PC-3 (cell line): ENCODE results near the gene EEPD1. TPM values are rescaled to one million over a fixed set of nuclear protein-coding genes. Genes with fewer than 3 reads are reported as not detected.

Experiments used
- ATAC-seq: fragments of 200-7000 bp; cut with Tn5 transposase; 2 replicates; pipeline ENCODE4 v1.9.1; 2020; ENCODE audit warnings: mild to moderate bottlenecking, moderate library complexity
- BruUV-seq: library from RNA; stranded (reverse); fragments of 400-500 nt; replicated peaks from 2 replicates; lab custom pipeline; 2021; lab: Mats Ljungman, UMichigan
- CTCF ChIA-PET: fragments of 300-600 bp; sonication (Branson Sonifier 250); formaldehyde crosslinking; loops from one replicate; lab custom pipeline; 2022; ENCODE audit warnings: antibody characterized with exemption; lab: Charles Lee
- POLR2A ChIA-PET: fragments of 300-600 bp; sonication (Branson Sonifier 250); formaldehyde crosslinking; loops from one replicate; lab custom pipeline; 2022; ENCODE audit warnings: antibody characterized with exemption; ENCODE audit not compliant: unreplicated experiment; lab: Charles Lee
- DNase-seq: peaks from one replicate; pipeline ENCODE4 v3.0.0-alpha.2; 2015
- H2AFZ ChIP-seq: fragments of 300-600 bp; sonication (generic); 2 replicates; pipeline ENCODE4 v1.6.0; 2016; ENCODE audit warnings: antibody characterized with exemption, low read length
- H3F3A ChIP-seq: fragments of 300-600 bp; sonication (generic); one replicate; pipeline ENCODE4 v1.6.0; 2017; ENCODE audit warnings: antibody characterized with exemption, low read length, control low read depth, mild to moderate bottlenecking; ENCODE audit not compliant: unreplicated experiment
- H3K27ac ChIP-seq: fragments of 300-600 bp; sonication (generic); 2 replicates; pipeline ENCODE4 v1.5.1; 2016; ENCODE audit warnings: mild to moderate bottlenecking, low read length
- H3K27me3 ChIP-seq: fragments of 300-600 bp; sonication (generic); 2 replicates; pipeline ENCODE4 v1.6.1; 2016; ENCODE audit warnings: low read length, mixed read lengths
- H3K36me3 ChIP-seq: fragments of 300-600 bp; sonication (generic); 2 replicates; pipeline ENCODE4 v1.6.1; 2016; ENCODE audit warnings: low read depth, mixed run types, low read length, mixed read lengths
- H3K4me1 ChIP-seq: fragments of 300-600 bp; sonication (generic); 2 replicates; pipeline ENCODE4 v1.5.1; 2016; ENCODE audit warnings: low read length; ENCODE audit not compliant: insufficient read depth
- H3K4me2 ChIP-seq: fragments of 300-600 bp; sonication (generic); 2 replicates; pipeline ENCODE4 v1.6.0; 2016; ENCODE audit warnings: low read length
- H3K4me3 ChIP-seq: fragments of 300-600 bp; sonication (generic); 2 replicates; pipeline ENCODE4 v1.5.1; 2016; ENCODE audit warnings: mild to moderate bottlenecking, low read length, mixed read lengths
- H3K79me2 ChIP-seq: fragments of 300-600 bp; sonication (generic); 2 replicates; pipeline ENCODE4 v1.6.1; 2017; ENCODE audit warnings: low read length, mixed read lengths
- H3K9ac ChIP-seq: fragments of 300-600 bp; sonication (generic); 2 replicates; pipeline ENCODE4 v1.6.0; 2016; ENCODE audit warnings: mild to moderate bottlenecking, low read length
- H3K9me2 ChIP-seq: fragments of 300-600 bp; sonication (generic); replicated peaks from 2 replicates; pipeline ENCODE4 v1.6.1; 2016; ENCODE audit warnings: mixed run types, low read length, mixed read lengths
- H3K9me3 ChIP-seq: fragments of 300-600 bp; sonication (generic); 2 replicates; pipeline ENCODE4 v1.6.1; 2016; ENCODE audit warnings: low read length, mixed read lengths
- H4K20me1 ChIP-seq: fragments of 300-600 bp; sonication (generic); 2 replicates; pipeline ENCODE4 v1.6.1; 2016; ENCODE audit warnings: low read length, mixed read lengths
- EZH2 ChIP-seq: fragments of 300-600 bp; sonication (generic); IDR thresholded peaks from one replicate; pipeline ENCODE4 v1.6.1; 2017; ENCODE audit warnings: antibody characterized with exemption, mild to moderate bottlenecking, low read length; ENCODE audit not compliant: unreplicated experiment
- EZH2phosphoT487 ChIP-seq: fragments of 300-600 bp; sonication (generic); IDR thresholded peaks from 2 replicates; pipeline ENCODE4 v1.6.1; 2018; ENCODE audit warnings: mild to moderate bottlenecking, antibody characterized with exemption, low read length, borderline replicate concordance
- intact Hi-C: fragments of 100-400 bp; cut with micrococcal nuclease; formaldehyde crosslinking; loops from 2 replicates; pipeline ENCODE4 v1.9.0; 2023
- total RNA-seq: library from RNA; depleted of rRNA; stranded (reverse); fragments of >200 nt; gene quantifications from 2 replicates; pipeline ENCODE4 v1.2.3, GENCODE V29; 2014
- TF ChIP-seq, protein P1 (sequence below): fragments of 300-600 bp; sonication (generic); conservative IDR thresholded peaks from 2 replicates; pipeline ENCODE4 v1.5.1; 2017; ENCODE audit warnings: antibody characterized with exemption, low read depth, mild to moderate bottlenecking, low read length

Gene EEPD1
- total RNA-seq, 1 experiment from 2014 or later, result 28.3 TPM

DNA sequence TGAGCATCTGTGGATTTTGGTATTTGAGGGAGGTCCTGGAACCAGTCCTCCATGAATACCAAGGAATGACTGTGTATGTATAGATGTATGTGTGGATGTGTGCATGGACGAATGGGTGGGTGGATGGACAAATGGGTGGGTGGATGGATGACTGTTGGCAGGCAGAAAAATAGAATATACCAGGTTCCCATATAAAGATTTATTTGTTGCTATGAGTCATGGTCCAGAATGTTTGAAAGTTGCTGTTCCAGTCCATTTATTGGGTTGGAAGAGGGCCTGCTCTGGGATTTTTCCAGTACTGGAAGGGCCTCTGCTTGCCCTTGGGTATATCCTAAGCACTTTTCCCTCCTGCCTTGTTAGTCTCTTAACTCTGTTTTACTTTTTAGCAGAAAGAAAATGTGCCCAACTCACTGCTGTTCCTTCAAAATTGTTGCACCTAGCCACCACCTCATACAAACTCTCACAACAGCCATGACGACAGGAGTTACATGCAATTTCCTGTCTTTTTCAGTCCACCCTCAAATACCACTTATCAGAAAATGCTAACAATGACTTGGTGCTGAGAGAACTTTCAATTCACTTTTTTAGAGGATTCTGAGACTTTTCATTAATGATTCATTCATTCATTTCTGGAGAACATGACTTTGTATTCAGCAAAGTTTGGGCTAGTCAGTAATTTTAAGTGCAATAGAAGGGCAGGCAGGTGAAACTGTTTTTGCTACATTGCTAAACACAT lies 108.1 kb downstream of the EEPD1 start:
- peaks cover 4% of the 10 kb centered on the region for H3F3A ChIP-seq
- H2AFZ ChIP-seq, result no peak overlapping the region
- POLR2A ChIA-PET, result no interaction called here
- peaks cover 45% of the 10 kb centered on the region for H3K4me1 ChIP-seq
- TF ChIP-seq EZH2 (no peak), EZH2phosphoT487 (no peak)
- TF ChIP-seq, protein P1, sequence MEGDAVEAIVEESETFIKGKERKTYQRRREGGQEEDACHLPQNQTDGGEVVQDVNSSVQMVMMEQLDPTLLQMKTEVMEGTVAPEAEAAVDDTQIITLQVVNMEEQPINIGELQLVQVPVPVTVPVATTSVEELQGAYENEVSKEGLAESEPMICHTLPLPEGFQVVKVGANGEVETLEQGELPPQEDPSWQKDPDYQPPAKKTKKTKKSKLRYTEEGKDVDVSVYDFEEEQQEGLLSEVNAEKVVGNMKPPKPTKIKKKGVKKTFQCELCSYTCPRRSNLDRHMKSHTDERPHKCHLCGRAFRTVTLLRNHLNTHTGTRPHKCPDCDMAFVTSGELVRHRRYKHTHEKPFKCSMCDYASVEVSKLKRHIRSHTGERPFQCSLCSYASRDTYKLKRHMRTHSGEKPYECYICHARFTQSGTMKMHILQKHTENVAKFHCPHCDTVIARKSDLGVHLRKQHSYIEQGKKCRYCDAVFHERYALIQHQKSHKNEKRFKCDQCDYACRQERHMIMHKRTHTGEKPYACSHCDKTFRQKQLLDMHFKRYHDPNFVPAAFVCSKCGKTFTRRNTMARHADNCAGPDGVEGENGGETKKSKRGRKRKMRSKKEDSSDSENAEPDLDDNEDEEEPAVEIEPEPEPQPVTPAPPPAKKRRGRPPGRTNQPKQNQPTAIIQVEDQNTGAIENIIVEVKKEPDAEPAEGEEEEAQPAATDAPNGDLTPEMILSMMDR, result no peak
- no TSS peak for BruUV-seq
- H3K4me3 ChIP-seq, result peak overlapping the region; percentile 25; the same call in 1 of the 2 replicates
- DNase-seq (peak; percentile 82), ATAC-seq (peak; percentile 73)
- peak overlapping the region; percentile 62 for H3K4me2 ChIP-seq
- peak overlapping the region; percentile 39 for H3K9ac ChIP-seq
- CTCF ChIA-PET, result no interaction called here
- no peaks in the 10 kb centered on the region for H3K27me3 ChIP-seq
- H3K79me2 ChIP-seq, result peaks cover 41% of the 10 kb centered on the region
- no peaks in the 10 kb centered on the region for H4K20me1 ChIP-seq
- no peaks in the 10 kb centered on the region for H3K36me3 ChIP-seq
- intact Hi-C loops, result loop anchor here (2.0 to 5.0 kb wide), 2 partner anchors 20 to 54 kb away; no protein-coding TSS in a partner anchor
- peak overlapping the region; percentile 82 for H3K27ac ChIP-seq
- H3K9me3 ChIP-seq, result no peaks in the 10 kb centered on the region
- H3K9me2 ChIP-seq, result no peaks in the 10 kb centered on the region

DNA sequence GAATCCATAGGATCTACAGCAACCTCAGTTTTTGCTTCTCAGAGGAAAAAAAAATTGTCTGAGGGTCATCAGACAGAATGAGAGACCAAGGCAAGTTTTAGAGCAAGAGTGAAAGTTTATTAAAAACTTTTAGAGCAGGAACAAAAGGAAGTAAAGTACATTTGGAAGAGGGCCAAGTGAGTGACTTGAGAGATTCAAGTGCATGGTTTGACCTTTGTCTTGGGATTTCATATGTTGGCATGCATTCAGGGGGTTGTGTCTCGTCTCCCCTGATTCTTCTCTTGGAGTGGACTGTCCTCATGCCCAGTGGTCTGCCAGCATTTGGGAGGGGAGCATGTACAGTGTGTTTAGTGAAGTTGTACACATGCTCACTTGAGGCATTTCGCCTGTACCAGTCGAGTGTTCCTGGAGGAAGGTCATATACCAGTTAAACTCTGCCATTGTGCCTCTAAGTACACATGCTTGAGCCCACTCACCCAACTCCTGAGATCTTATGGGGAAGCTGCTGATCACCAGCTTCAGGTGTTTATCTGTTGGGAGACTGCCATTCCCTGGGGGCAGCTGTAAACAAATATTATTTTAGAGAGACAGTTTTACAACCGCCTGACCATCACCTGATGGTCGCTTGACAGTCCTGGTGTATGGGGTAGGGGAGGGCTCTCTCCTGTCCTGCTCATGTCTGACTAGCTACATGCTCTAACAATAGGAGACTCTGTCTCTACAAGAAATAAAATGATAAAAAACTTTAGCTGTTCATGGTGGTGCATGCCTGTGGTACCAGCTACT lies 109.4 kb downstream of the EEPD1 start:
- TF ChIP-seq, protein P1, result no peak
- TF ChIP-seq EZH2 (no peak), EZH2phosphoT487 (no peak)
- H3K9me2 ChIP-seq, result no peaks in the 10 kb centered on the region
- peaks cover 4% of the 10 kb centered on the region for H3F3A ChIP-seq
- DNase-seq (no peak), ATAC-seq (no peak)
- H3K4me1 ChIP-seq, result peaks cover 45% of the 10 kb centered on the region
- H2AFZ ChIP-seq, result no peak overlapping the region
- peak overlapping the region; percentile 82 for H3K27ac ChIP-seq
- no peaks in the 10 kb centered on the region for H4K20me1 ChIP-seq
- ChIA-PET CTCF (no interaction called here), POLR2A (no interaction called here)
- intact Hi-C loops, result loop anchor here (5.0 kb wide), 1 partner anchor 55 kb away; no protein-coding TSS in a partner anchor
- peaks cover 4% of the 10 kb centered on the region; the same call in 1 of the 2 replicates for H3K36me3 ChIP-seq
- no TSS peak for BruUV-seq
- H3K27me3 ChIP-seq, result no peaks in the 10 kb centered on the region
- H3K9me3 ChIP-seq, result no peaks in the 10 kb centered on the region
- H3K9ac ChIP-seq, result no peak overlapping the region
- H3K4me2 ChIP-seq, result peak overlapping the region; percentile 62
- peaks cover 41% of the 10 kb centered on the region for H3K79me2 ChIP-seq
- H3K4me3 ChIP-seq, result no peak overlapping the region
